CD8-positive, alpha-beta memory T cell (primary cell): ENCODE data around the gene B3GALNT2. TPM values are rescaled to one million over a fixed set of nuclear protein-coding genes. Genes with fewer than 3 reads are reported as not detected.
"Not testable (repeated sequence)": the region's sequence is repeated elsewhere in the genome, so short reads cannot be mapped to it uniquely, and the experiment has no call there.

Experiments used
- CTCF ChIA-PET: fragments of 350-600 bp; sonication (Branson Sonifier 250); formaldehyde crosslinking; loops from one replicate; lab custom pipeline; 2021; ENCODE audit warnings: antibody characterized with exemption; lab: Charles Lee
- POLR2A ChIA-PET: fragments of 350-600 bp; sonication (Branson Sonifier 250); formaldehyde crosslinking; loops from one replicate; lab custom pipeline; 2021; ENCODE audit warnings: antibody characterized with exemption; lab: Charles Lee
- DNase-seq, 5 donors: peaks; one replicate each; pipeline versions ENCODE4 v3.0.0 to v3.0.0-alpha.2; 2020 to 2022; ENCODE audit warnings: mixed read lengths in 1 of 5
- H3K27ac ChIP-seq: one replicate; pipeline ENCODE4 v1.7.0; 2013; ENCODE audit warnings: low read depth, mild to moderate bottlenecking, low read length, moderate library complexity
- H3K27me3 ChIP-seq: 2 replicates; pipeline ENCODE4 v1.7.0; 2013; ENCODE audit warnings: low read length, mild to moderate bottlenecking; ENCODE audit not compliant: insufficient read depth, poor library complexity, severe bottlenecking
- H3K36me3 ChIP-seq: 2 replicates; pipeline ENCODE4 v1.7.0; 2013; ENCODE audit warnings: mild to moderate bottlenecking, low read length, moderate library complexity; ENCODE audit not compliant: insufficient read depth
- H3K4me1 ChIP-seq: 2 replicates; pipeline ENCODE4 v1.7.0; 2013; ENCODE audit warnings: mild to moderate bottlenecking, low read length, moderate library complexity; ENCODE audit not compliant: insufficient read depth
- H3K4me3 ChIP-seq: 2 replicates; pipeline ENCODE4 v1.7.0; 2013; ENCODE audit warnings: mild to moderate bottlenecking, low read length
- H3K9me3 ChIP-seq: 2 replicates; pipeline ENCODE4 v1.7.0; 2013; ENCODE audit warnings: mild to moderate bottlenecking, low read length
- H3K27ac Mint-ChIP-seq, 8 donors: one replicate each; pipeline ENCODE4 v1.8.0; 2020 to 2021; ENCODE audit warnings: mixed read lengths in 8 of 8, mild to moderate bottlenecking in 6 of 8, inconsistent platforms in 3 of 8, moderate library complexity in 3 of 8
- H3K27me3 Mint-ChIP-seq, 2 donors: one replicate each; pipeline ENCODE4 v1.8.0; 2020 to 2021; ENCODE audit warnings: mixed read lengths in 2 of 2, mild to moderate bottlenecking in 1 of 2, moderate library complexity in 1 of 2
- H3K36me3 Mint-ChIP-seq, 3 donors: one replicate each; pipeline ENCODE4 v1.8.0; 2020 to 2021; ENCODE audit warnings: mixed read lengths in 3 of 3, inconsistent platforms in 1 of 3, mild to moderate bottlenecking in 1 of 3
- H3K4me1 Mint-ChIP-seq, 3 donors: one replicate each; pipeline ENCODE4 v1.8.0; 2020 to 2021; ENCODE audit warnings: mixed read lengths in 3 of 3, inconsistent platforms in 1 of 3, mild to moderate bottlenecking in 1 of 3
- H3K4me3 Mint-ChIP-seq, 7 donors: one replicate each; pipeline ENCODE4 v1.8.0; 2020 to 2021; ENCODE audit warnings: mixed read lengths in 7 of 7, mild to moderate bottlenecking in 6 of 7, moderate library complexity in 4 of 7, inconsistent platforms in 2 of 7
- H3K9me3 Mint-ChIP-seq, 5 donors: one replicate each; pipeline ENCODE4 v1.8.0; 2020 to 2022; ENCODE audit warnings: mixed read lengths in 5 of 5, mild to moderate bottlenecking in 3 of 5, moderate library complexity in 2 of 5, inconsistent platforms in 1 of 5
- polyA plus RNA-seq: library from polyadenylated mRNA; unstranded; fragments of 300-500 nt; fragmentation: Illumina TruSeq; gene quantifications from one replicate; pipeline ENCODE4 v1.2.3, GENCODE V29; 2021
- total RNA-seq, 2 experiments: library from RNA; stranded (reverse); gene quantifications; one replicate each; pipeline ENCODE4 v1.2.3, GENCODE V29; 2021

Gene B3GALNT2
- total and polyA plus RNA-seq, 3 experiments from 2014 or later = 5.0 to 15.6 (median 14.4) TPM

DNA sequence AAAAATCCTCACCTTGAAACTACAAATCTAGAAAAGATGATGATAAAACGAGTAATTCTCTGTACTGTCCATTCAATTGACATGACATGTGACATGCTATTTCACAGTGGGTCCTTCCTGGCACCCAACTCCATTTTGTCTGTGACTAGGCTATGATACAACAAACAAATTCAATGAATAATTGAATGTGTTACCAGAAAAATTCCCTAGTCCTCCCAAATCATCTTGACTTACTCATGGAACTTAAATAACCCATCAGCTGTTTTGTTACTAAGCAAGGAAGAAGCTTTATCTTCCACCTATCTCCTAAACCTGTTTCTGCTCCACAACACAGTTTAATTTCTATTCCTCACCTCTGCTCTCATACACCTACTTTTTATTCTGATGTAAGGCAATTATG is 30.4 kb downstream of the B3GALNT2 start:
- Histone ChIP-seq H3K36me3 (no peaks in the 10 kb centered on the region), H3K27ac (no peak overlapping the region), H3K4me1 (no peaks in the 10 kb centered on the region), H3K4me3 (no peak overlapping the region), H3K9me3 (no peaks in the 10 kb centered on the region), H3K27me3 (no peaks in the 10 kb centered on the region)
- H3K4me1 Mint-ChIP-seq = no peaks in the 10 kb centered on the region
- H3K4me3 Mint-ChIP-seq = no peak overlapping the region
- no peaks in the 10 kb centered on the region for H3K27me3 Mint-ChIP-seq
- H3K9me3 Mint-ChIP-seq = no peaks in the 10 kb centered on the region
- ChIA-PET CTCF (no interaction called here), POLR2A (no interaction called here)
- no peak for DNase-seq
- peaks cover 5 to 32% (median 12%) of the 10 kb centered on the region in 3 donors for H3K36me3 Mint-ChIP-seq
- no peak overlapping the region for H3K27ac Mint-ChIP-seq

- Histone ChIP-seq H3K4me1 (no peaks in the 10 kb centered on the region), H3K27ac (no peak overlapping the region), H3K27me3 (no peaks in the 10 kb centered on the region), H3K36me3 (no peaks in the 10 kb centered on the region), H3K9me3 (no peaks in the 10 kb centered on the region), H3K4me3 (no peak overlapping the region)
- DNase-seq = no peak
- POLR2A ChIA-PET = no interaction called here
- peaks cover 4 to 17% (median 8%) of the 10 kb centered on the region in 3 donors for H3K36me3 Mint-ChIP-seq
- no peak overlapping the region for H3K4me3 Mint-ChIP-seq
- no peaks in the 10 kb centered on the region for H3K27me3 Mint-ChIP-seq
- H3K9me3 Mint-ChIP-seq = no peaks in the 10 kb centered on the region
- no peaks in the 10 kb centered on the region for H3K4me1 Mint-ChIP-seq
- no peak overlapping the region for H3K27ac Mint-ChIP-seq
- CTCF ChIA-PET = interaction anchor here (1.4 kb wide), 1 partner anchor 11 kb away, joined by 3 read pairs; no protein-coding TSS in a partner anchor
Observed at GRCh38 chr1:235470741-235471439, 33.4 kb downstream of the B3GALNT2 start.

DNA sequence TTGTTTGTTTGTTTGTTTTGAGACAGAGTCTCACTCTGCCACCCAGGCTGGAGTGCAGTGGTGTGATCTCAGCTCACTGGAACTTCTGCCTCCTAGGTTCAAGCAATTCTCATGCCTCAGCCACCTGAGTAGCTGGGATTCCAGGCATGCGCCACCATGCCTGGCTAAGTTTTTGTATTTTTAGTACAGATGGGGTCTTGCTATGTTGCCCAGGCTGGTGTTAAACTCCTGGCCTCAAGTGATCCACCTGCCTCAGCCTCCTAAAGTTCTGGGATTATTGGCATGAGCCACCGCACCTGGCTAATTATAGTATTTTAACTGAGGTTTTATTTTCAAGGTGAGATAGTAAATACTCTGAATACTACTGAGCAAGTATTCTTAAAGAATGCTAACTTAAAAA is 34.4 kb downstream of the B3GALNT2 start:
- POLR2A ChIA-PET, DNase-seq, H3K4me3 ChIP-seq, H3K27me3 Mint-ChIP-seq, H3K27me3 ChIP-seq, H3K4me1 ChIP-seq, H3K36me3 ChIP-seq, H3K9me3 Mint-ChIP-seq, H3K27ac ChIP-seq, H3K9me3 ChIP-seq, H3K4me3 Mint-ChIP-seq, H3K4me1 Mint-ChIP-seq: not testable (repeated sequence)
- CTCF ChIA-PET = interaction anchor here (1.4 kb wide), 1 partner anchor 10 kb away, joined by 3 read pairs; no protein-coding TSS in a partner anchor
- Mint-ChIP-seq H3K36me3 (peaks cover 10 to 19% (median 12%) of the 10 kb centered on the region in 3 donors), H3K27ac (peak overlapping the region in 1 of 8 donors; percentile 85)

GRCh38 chr1:235468970-235469369 is 35.3 kb downstream of the B3GALNT2 start:
- no peak for DNase-seq
- Histone ChIP-seq H3K4me1 (no peaks in the 10 kb centered on the region), H3K27ac (no peak overlapping the region), H3K4me3 (no peak overlapping the region), H3K9me3 (no peaks in the 10 kb centered on the region), H3K27me3 (no peaks in the 10 kb centered on the region), H3K36me3 (no peaks in the 10 kb centered on the region)
- ChIA-PET CTCF (no interaction called here), POLR2A (no interaction called here)
- Mint-ChIP-seq H3K4me3 (no peak overlapping the region), H3K27ac (peak overlapping the region in 1 of 8 donors; percentile 56), H3K27me3 (no peaks in the 10 kb centered on the region), H3K4me1 (no peaks in the 10 kb centered on the region), H3K36me3 (peaks cover 10 to 24% (median 17%) of the 10 kb centered on the region in 3 donors), H3K9me3 (no peaks in the 10 kb centered on the region)

GRCh38 chr1:235468004-235468403 is 36.2 kb downstream of the B3GALNT2 start:
- no peak overlapping the region for H3K27ac ChIP-seq
- ChIA-PET CTCF (no interaction called here), POLR2A (no interaction called here)
- no peak overlapping the region for H3K4me3 Mint-ChIP-seq
- no peaks in the 10 kb centered on the region for H3K27me3 ChIP-seq
- H3K36me3 Mint-ChIP-seq = peaks cover 10 to 23% (median 17%) of the 10 kb centered on the region in 3 donors
- no peaks in the 10 kb centered on the region for H3K4me1 ChIP-seq
- no peak overlapping the region for H3K4me3 ChIP-seq
- DNase-seq = no peak
- no peaks in the 10 kb centered on the region for H3K9me3 Mint-ChIP-seq
- H3K36me3 ChIP-seq = no peaks in the 10 kb centered on the region
- no peak overlapping the region for H3K27ac Mint-ChIP-seq
- no peaks in the 10 kb centered on the region for H3K9me3 ChIP-seq
- H3K27me3 Mint-ChIP-seq = no peaks in the 10 kb centered on the region
- H3K4me1 Mint-ChIP-seq = no peaks in the 10 kb centered on the region

- peaks cover 7 to 18% (median 17%) of the 10 kb centered on the region in 3 donors for H3K36me3 Mint-ChIP-seq
- no peaks in the 10 kb centered on the region for H3K9me3 Mint-ChIP-seq
- Histone ChIP-seq H3K36me3 (no peaks in the 10 kb centered on the region), H3K4me3 (no peak overlapping the region), H3K27me3 (no peaks in the 10 kb centered on the region), H3K9me3 (no peaks in the 10 kb centered on the region), H3K27ac (no peak overlapping the region), H3K4me1 (peaks cover 7% of the 10 kb centered on the region)
- H3K4me1 Mint-ChIP-seq = peaks cover 10 to 14% (median 13%) of the 10 kb centered on the region in 3 donors
- CTCF ChIA-PET = no interaction called here
- H3K27ac Mint-ChIP-seq = no peak overlapping the region
- POLR2A ChIA-PET = no interaction called here
- no peak overlapping the region for H3K4me3 Mint-ChIP-seq
- DNase-seq = no peak
- no peaks in the 10 kb centered on the region for H3K27me3 Mint-ChIP-seq
Observed at GRCh38 chr1:235465066-235465465, 39.2 kb downstream of the B3GALNT2 start.

DNA sequence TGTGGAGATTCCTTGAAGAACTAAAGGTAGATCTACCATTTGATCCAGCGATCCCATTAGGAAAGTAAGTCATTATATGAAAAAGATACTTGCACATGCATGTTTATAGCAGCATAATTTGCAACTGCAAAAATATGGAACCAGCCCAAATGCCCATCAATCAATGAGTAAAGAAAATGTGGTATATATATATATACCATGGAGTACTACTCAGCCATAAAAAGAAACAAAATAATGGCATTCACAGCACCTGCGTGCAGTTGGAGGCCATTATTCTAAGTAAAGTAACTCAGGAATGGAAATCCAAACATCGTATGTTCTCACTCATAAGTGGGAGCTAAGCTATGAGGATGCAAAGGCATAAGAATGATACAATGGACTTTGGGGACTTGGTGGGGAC is 41.4 kb downstream of the B3GALNT2 start:
- H3K4me1 Mint-ChIP-seq = peaks cover 10 to 14% (median 13%) of the 10 kb centered on the region in 3 donors
- peaks cover 2 to 13% (median 10%) of the 10 kb centered on the region in 3 donors for H3K36me3 Mint-ChIP-seq
- H3K27ac ChIP-seq, DNase-seq, CTCF ChIA-PET, H3K27me3 ChIP-seq, H3K27ac Mint-ChIP-seq, H3K36me3 ChIP-seq, H3K4me3 Mint-ChIP-seq, H3K4me1 ChIP-seq, H3K4me3 ChIP-seq, H3K9me3 Mint-ChIP-seq, H3K9me3 ChIP-seq, H3K27me3 Mint-ChIP-seq: not testable (repeated sequence)
- POLR2A ChIA-PET = interaction anchor here (0.6 kb wide), 1 partner anchor 638 kb away, joined by 4 read pairs; no protein-coding TSS in a partner anchor

- H3K9me3 ChIP-seq = no peaks in the 10 kb centered on the region
- H3K36me3 ChIP-seq = no peaks in the 10 kb centered on the region
- ChIA-PET POLR2A (no interaction called here), CTCF (no interaction called here)
- peaks cover 2 to 13% (median 10%) of the 10 kb centered on the region in 3 donors for H3K36me3 Mint-ChIP-seq
- no peaks in the 10 kb centered on the region for H3K9me3 Mint-ChIP-seq
- H3K4me1 ChIP-seq = peaks cover 7% of the 10 kb centered on the region
- DNase-seq = no peak
- peaks cover 10 to 14% (median 13%) of the 10 kb centered on the region in 3 donors for H3K4me1 Mint-ChIP-seq
- no peak overlapping the region for H3K27ac ChIP-seq
- H3K27me3 ChIP-seq = no peaks in the 10 kb centered on the region
- peak overlapping the region in 4 of 8 donors; percentile 5 to 77 (median 11) for H3K27ac Mint-ChIP-seq
- no peak overlapping the region for H3K4me3 ChIP-seq
- no peaks in the 10 kb centered on the region for H3K27me3 Mint-ChIP-seq
- H3K4me3 Mint-ChIP-seq = no peak overlapping the region
Observed at GRCh38 chr1:235461954-235462353, 42.3 kb downstream of the B3GALNT2 start.
